GM18867 (cell line): Measurements from ENCODE around the gene KCNAB1.
A peak's percentile ranks its signal among the peaks of the same experiment; 100 is the strongest.
"Not testable (repeated sequence)": the region's sequence is repeated elsewhere in the genome, so short reads cannot be mapped to it uniquely, and the experiment has no call there.

ENCODE experiments used
- ATAC-seq: cut with Tn5 transposase; IDR thresholded peaks from one replicate; pipeline ENCODE4 v1.9.1; 2021; ENCODE audit warnings: mild to moderate bottlenecking, moderate library complexity; ENCODE audit not compliant: unreplicated experiment

Gene KCNAB1

GRCh38 chr3:156216216-156216615, 95.8 kb downstream of the KCNAB1 start:
- ATAC-seq, result no peak

DNA sequence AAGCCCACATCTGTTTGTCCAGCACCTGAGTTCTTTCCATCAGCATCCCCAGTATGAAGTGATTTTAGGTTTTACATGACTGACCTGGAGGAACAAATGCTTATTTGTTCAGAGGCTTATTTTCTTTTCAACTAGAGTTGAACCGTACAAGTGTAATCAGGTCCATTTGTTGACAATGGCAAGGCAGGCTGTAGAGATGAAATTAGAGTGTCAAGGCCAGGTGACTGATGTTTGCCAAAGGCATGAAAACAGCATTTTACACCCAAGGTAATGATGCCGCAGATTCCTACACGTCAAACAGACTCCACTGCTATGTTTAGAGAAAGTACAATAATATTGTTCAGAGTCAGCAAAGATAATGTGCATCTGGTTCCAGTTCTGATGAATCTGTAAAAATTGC, 96.5 kb downstream of the KCNAB1 start:
- no peak for ATAC-seq

DNA sequence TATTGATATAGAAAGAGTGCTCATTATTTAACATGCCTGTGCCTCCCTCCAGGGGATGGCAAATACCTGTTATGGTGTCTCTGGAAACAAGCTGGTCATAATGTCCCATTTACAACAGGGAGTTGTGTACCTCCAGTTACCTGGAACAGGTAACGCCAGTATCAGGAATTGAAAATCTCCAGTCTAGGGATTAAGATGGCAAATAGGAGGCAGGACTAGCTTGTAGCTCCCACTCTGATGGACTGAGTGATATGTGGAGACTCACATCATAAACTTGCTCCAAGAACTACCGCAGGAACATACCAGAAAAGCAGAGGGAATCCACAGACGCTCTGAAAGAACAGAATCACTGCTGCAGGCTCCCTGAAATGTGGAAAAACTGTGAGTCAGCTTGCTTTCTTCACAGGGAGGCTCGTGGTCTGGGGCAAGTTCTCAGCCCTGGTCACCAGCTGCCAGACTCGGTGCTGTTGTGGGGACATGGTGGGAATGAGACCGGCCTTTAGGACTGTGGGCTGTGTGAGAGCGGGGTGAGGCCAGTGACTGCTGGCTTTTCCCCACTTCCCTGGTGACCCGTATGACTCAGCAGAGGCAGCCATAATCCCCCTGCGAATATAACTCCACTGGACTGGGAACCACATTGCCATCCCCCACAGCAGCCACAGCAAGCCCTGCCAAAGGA, 97.4 kb downstream of the KCNAB1 start:
- ATAC-seq, result no peak

DNA sequence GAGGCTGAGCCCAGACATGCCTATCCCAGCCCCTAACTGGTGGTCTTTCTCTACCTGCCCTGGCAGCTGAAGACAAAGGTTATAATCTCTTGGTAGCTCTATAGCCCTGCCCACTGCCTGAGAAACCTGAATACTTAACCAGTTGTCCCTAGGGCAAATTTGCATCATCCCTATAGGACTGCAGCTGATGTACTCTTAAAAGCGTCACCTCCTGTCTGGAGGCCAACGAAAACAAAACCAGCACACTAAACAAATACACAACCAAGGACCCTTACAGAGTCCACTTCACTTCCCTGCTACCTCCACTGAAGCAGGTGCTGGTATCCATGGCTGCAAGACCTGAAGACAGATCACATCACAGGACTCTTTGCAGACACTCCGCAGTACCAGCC, 98.0 kb downstream of the KCNAB1 start:
- ATAC-seq, result no peak

GRCh38 chr3:156222381-156222780, 102.0 kb downstream of the KCNAB1 start:
- not testable (repeated sequence) for ATAC-seq

DNA sequence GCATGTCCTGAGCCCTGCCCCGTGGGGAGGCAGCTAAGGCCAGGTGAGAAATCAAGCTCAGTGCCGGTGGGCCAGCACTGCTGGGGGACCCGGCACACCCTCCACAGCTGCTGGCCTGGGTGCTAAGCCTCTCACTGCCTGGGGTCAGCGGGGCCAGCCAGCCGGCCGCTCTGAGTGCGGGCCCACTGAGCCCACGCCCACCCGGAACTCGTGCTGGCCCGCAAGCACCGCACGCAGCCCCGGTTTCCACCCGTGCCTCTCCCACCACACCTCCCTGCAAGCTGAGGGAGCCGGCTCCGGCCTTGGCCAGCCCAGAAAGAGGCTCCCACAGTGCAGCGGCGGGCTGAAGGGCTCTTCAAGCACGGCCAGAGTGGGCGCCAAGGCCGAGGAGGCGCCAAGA, 103.7 kb downstream of the KCNAB1 start:
- not testable (repeated sequence) for ATAC-seq

- ATAC-seq, result no peak
These were observed 106.5 kb downstream of the KCNAB1 start for GRCh38 chr3:156226676-156227420.

- ATAC-seq, result no peak
These were observed 107.3 kb downstream of the KCNAB1 start for GRCh38 chr3:156227704-156228103.

GRCh38 chr3:156230278-156230900, 110.0 kb downstream of the KCNAB1 start:
- no peak for ATAC-seq

DNA sequence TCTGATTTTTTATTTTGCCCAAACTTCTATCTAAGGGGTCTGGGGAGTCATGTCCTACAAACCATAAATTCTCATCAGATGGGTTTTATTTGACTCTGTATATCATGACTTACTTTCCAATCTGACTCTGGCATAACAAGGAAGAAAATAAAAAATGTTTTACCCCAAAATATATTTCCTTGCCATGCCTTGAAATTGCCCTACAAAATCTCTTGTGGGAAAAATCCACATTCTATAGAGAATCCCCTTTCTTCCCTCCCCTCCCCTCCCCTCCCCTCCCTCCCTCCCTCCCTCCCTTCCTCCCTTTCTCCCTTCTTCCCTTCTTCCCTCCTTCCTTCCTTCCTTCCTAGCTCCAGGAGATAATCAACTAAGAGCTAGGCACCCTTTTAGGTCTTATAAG, 110.8 kb downstream of the KCNAB1 start:
- ATAC-seq, result not testable (repeated sequence)

GRCh38 chr3:156233876-156234275, 113.5 kb downstream of the KCNAB1 start:
- no peak for ATAC-seq

- ATAC-seq, result no peak
These were observed 116.3 kb downstream of the KCNAB1 start for GRCh38 chr3:156236556-156237260.

- no peak for ATAC-seq
These were observed 120.3 kb downstream of the KCNAB1 start for GRCh38 chr3:156240642-156241041.

DNA sequence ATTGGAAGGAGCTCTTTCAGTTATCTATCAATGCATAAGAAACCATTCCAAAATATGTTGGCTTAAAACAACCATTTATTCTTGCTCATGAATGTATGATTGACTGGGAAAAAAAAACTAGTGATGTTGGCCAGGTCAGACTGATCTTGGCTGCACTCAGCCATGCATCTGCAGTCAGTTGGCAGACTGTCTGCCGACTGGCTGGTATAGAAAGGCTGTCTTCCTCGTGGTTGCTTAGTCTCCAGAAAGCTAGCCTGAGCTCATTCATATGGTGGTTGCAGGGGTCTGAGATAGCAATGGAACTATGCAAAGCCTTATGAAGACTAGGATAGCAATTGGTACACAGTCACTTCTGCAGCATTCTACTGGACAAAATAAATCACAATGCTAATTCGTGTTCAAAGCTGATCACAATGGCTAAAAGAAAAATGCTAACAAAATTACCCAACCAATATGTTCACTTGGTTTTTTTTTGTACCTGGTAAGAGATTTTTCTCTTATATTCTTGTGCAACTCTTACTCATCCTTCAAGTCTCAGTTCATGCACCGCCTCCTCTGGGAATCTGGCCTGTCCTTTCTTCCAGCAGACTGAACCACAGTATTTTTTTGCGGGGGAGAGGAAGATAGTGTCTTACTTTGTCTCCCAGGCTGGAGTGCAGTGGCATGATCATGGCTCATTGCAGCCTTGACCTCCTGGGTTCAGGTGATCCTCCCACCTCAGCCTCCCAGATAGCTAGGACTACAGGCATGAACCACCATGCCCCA, 126.8 kb downstream of the KCNAB1 start:
- ATAC-seq, result no peak

DNA sequence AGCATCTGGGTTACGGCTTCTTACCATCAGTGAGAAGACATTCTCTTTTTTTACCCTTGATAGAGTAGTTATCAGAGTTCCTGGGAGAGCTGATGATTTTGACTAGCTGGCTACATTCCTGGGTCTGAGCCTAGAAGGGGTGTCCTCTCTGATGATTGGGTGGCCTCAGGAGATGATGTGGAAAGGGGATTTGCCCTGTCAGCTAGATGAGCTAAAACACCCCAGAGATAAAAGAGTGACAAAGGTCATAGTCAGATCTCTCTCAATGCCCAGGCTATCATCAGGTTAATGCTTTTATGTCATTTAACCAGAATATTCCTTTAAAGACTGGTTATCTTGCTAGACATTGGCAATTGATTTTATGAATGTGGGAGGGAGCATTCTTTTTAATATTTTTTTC, 130.2 kb downstream of the KCNAB1 start:
- ATAC-seq, result no peak

DNA sequence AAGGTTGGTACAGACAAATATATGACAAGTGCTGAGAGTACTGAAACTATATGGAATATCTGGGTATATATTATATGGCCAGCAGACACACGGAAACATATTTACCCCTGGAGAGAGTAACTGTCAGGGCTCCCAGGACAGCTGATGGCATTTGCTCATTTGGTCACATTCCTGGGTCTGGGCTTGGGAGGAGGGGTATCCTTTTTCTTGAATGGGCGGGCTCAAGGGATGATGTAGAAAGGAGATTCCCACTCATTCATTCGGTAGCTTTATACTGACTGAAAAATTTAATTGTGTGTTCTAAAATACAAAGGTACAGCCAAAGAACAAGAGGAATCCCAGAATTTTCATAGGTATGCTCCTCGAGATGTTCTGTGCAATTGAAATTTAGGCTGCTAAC, 131.0 kb downstream of the KCNAB1 start:
- no peak for ATAC-seq

- no peak for ATAC-seq
These were observed 132.3 kb downstream of the KCNAB1 start for GRCh38 chr3:156252656-156253055.

DNA sequence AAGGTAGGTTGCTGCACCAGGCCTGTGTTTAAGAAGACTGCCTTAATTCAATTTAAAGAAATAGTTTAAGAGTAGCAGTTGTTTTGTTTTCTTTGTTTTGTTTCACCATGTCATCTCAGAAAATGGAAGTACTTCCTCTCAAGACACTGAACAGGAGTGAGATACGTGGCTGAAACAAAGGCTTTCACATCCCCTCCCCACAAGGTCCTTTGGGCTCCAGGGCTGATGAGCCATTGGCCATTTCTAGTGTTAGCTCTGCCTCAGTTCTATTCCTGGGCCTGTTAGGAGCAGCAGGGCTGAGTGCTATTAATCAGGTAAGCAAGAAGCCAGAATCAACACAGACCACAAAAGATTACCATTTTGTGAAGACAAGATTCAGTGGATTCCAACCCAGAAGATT, 132.8 kb downstream of the KCNAB1 start:
- peak; percentile 86 for ATAC-seq

GRCh38 chr3:156256256-156256655, 135.9 kb downstream of the KCNAB1 start:
- ATAC-seq, result no peak

DNA sequence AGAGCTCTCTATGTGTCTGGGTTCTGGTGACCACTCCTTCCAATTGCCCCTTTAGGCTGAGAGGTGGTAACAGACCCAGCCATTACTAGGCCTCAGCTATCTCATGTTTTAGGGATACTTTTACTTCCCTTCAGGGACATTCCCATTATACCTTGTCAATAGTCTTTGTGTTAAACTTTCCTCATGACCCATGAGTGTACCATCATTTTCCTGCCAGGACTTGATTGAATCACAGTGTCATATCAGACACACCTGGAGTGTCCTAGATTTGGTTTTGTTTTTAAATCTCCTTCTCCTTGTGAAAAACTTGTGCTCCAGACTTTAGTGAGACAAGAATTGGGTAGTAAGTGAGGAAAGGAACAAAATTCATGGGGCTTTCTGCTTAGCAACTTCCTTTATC, 136.6 kb downstream of the KCNAB1 start:
- no peak for ATAC-seq

DNA sequence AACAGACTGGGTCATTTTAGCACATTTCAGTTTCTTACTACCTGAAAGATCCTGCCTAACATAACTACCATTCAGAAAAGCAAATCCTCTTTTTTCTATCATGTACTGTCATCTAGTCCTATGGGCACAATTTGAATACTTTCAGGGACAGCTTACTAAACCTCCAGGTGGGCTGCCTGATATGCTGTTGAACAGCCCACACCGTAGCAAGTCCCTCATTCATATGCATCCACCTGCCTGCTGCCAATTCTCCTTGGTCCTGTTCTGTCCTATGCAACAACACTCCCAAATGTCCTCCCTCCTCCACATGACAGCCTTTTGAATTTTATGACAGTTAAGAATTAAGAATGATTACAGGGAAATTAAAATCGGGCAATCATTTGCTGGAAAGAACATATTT, 137.9 kb downstream of the KCNAB1 start:
- no peak for ATAC-seq
